PFSK-1 (cell line): Measurements from ENCODE around the gene ABHD6.

Experiments used
- POLR2AphosphoS5 ChIP-seq: IDR thresholded peaks from 2 replicates; pipeline ENCODE4 v1.6.1; 2012; ENCODE audit warnings: low read depth, mild to moderate bottlenecking, control low read depth, low read length, moderate library complexity
- SIN3A ChIP-seq: IDR thresholded peaks from 2 replicates; pipeline ENCODE4 v1.6.1; 2012; ENCODE audit warnings: mild to moderate bottlenecking, low read length, moderate library complexity, borderline replicate concordance; ENCODE audit not compliant: insufficient read depth
- TAF1 ChIP-seq: IDR thresholded peaks from 2 replicates; pipeline ENCODE4 v1.6.1; 2012; ENCODE audit warnings: low read length, control low read depth, borderline replicate concordance; ENCODE audit not compliant: insufficient read depth
- TF ChIP-seq, protein P1 (sequence below), 2 experiments: IDR thresholded peaks; 2 replicates each; pipeline versions ENCODE4 v1.6.1 to v1.8.0; 2011 to 2012; ENCODE audit warnings: low read depth in 2 of 2, low read length in 2 of 2, control low read depth in 1 of 2, inconsistent platforms in 1 of 2, mild to moderate bottlenecking in 1 of 2, moderate library complexity in 1 of 2; ENCODE audit not compliant: insufficient read depth in 1 of 2

DNA sequence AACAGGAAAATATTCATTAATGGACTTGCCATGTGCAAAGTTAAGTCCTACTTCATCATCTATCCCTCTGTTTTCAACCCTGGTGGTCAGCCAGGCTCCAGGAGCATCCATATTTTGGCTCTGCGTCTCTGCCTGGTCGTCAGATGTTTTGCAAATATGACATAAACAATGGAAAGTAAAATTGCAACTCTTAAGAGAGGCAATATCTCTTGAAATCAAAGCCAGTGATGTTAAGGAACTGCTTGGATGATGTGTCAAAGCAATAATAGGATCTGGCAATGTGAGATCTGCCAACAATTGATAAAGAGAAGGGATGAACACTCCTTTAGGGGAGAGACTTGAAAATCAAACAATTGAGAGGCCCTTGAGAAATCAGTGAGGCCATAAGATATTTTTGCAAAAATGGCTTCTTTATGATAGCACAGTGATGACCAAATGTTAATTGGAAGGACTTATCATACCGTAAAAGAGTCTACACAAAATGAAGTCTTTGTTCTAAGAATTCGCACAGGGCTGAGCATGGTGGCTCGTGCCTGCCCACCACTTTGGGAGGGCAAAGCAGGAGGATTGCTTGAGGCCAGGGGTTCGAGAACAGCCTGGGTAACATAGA is 6.5 kb downstream of the ABHD6 start:
- no peak for TF ChIP-seq TAF1
- TF ChIP-seq POLR2AphosphoS5, result no peak
- TF ChIP-seq, protein P1, sequence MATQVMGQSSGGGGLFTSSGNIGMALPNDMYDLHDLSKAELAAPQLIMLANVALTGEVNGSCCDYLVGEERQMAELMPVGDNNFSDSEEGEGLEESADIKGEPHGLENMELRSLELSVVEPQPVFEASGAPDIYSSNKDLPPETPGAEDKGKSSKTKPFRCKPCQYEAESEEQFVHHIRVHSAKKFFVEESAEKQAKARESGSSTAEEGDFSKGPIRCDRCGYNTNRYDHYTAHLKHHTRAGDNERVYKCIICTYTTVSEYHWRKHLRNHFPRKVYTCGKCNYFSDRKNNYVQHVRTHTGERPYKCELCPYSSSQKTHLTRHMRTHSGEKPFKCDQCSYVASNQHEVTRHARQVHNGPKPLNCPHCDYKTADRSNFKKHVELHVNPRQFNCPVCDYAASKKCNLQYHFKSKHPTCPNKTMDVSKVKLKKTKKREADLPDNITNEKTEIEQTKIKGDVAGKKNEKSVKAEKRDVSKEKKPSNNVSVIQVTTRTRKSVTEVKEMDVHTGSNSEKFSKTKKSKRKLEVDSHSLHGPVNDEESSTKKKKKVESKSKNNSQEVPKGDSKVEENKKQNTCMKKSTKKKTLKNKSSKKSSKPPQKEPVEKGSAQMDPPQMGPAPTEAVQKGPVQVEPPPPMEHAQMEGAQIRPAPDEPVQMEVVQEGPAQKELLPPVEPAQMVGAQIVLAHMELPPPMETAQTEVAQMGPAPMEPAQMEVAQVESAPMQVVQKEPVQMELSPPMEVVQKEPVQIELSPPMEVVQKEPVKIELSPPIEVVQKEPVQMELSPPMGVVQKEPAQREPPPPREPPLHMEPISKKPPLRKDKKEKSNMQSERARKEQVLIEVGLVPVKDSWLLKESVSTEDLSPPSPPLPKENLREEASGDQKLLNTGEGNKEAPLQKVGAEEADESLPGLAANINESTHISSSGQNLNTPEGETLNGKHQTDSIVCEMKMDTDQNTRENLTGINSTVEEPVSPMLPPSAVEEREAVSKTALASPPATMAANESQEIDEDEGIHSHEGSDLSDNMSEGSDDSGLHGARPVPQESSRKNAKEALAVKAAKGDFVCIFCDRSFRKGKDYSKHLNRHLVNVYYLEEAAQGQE (IDR thresholded peaks at IDR 0.05; ENCODE audit: insufficient read depth in 1 of 2, low read depth in 2 of 2, low read length in 2 of 2), result no peak
- TF ChIP-seq SIN3A, result no peak
